Right atrium auricular region (tissue), 2 donors: ENCODE measurements around the gene WDR4. TPM values are rescaled to one million over a fixed set of nuclear protein-coding genes. Genes with fewer than 3 reads are reported as not detected.

Experiments
- DNase-seq: peaks from one replicate; pipeline ENCODE4 v3.0.0-alpha.2; 2019; ENCODE audit warnings: low spot score
- H3K27ac ChIP-seq, 2 donors: fragments of 200-600 bp; sonication (generic); 1 replicate in 1 of 2; 2 replicates in 1 of 2; pipeline ENCODE4 v1.5.1; 2016 to 2019
- H3K27me3 ChIP-seq, 2 donors: fragments of 200-600 bp; sonication (generic); one replicate each; pipeline versions ENCODE4 v1.5.1 to v1.6.0; 2017 to 2019
- H3K36me3 ChIP-seq: fragments of 200-600 bp; sonication (generic); one replicate; pipeline ENCODE4 v1.5.1; 2016
- H3K4me1 ChIP-seq, 2 donors: fragments of 200-600 bp; sonication (generic); one replicate each; pipeline versions ENCODE4 v1.5.1 to v1.6.0; 2017 to 2019
- H3K4me3 ChIP-seq, 2 donors: fragments of 200-600 bp; sonication (generic); 1 replicate in 1 of 2; 2 replicates in 1 of 2; pipeline ENCODE4 v1.5.1; 2017 to 2019; ENCODE audit warnings: mild to moderate bottlenecking in 1 of 2, moderate library complexity in 1 of 2
- H3K9me3 ChIP-seq, 2 donors: fragments of 200-600 bp; sonication (generic); one replicate each; pipeline ENCODE4 v1.5.1; 2019
- CTCF ChIP-seq, 2 donors: fragments of 200-600 bp; sonication (generic); IDR thresholded peaks; one replicate each; pipeline ENCODE4 v1.5.1; 2019; ENCODE audit warnings: antibody characterized with exemption in 2 of 2
- total RNA-seq, 2 donors: library from RNA; depleted of rRNA; stranded (reverse); fragments of >200 nt; gene quantifications; one replicate each; pipeline ENCODE4 v1.1.0, GENCODE V29; 2016

WDR4 gene
- total RNA-seq, 2 donors from 2014 or later, result 1.7 to 4.8 TPM

- Histone ChIP-seq H3K4me3 (no peak overlapping the region), H3K36me3 (peaks cover 52% of the 10 kb centered on the region), H3K27me3 (no peaks in the 10 kb centered on the region), H3K9me3 (no peaks in the 10 kb centered on the region), H3K4me1 (peaks cover 0 to 6% of the 10 kb centered on the region in 2 donors), H3K27ac (no peak overlapping the region)
- DNase-seq, result no peak
- no peak for TF ChIP-seq CTCF (IDR thresholded peaks at IDR 0.05)
Measured at GRCh38 chr21:42905195-42905594, 25.9 kb upstream of the WDR4 start.

GRCh38 chr21:42903817-42904216, 24.5 kb upstream of the WDR4 start:
- H3K4me3 ChIP-seq, result no peak overlapping the region
- peaks cover 0 to 9% of the 10 kb centered on the region in 2 donors for H3K4me1 ChIP-seq
- H3K27ac ChIP-seq, result no peak overlapping the region
- DNase-seq, result no peak
- peaks cover 40% of the 10 kb centered on the region for H3K36me3 ChIP-seq
- no peak for TF ChIP-seq CTCF (IDR thresholded peaks at IDR 0.05)
- H3K27me3 ChIP-seq, result no peaks in the 10 kb centered on the region
- H3K9me3 ChIP-seq, result no peaks in the 10 kb centered on the region

GRCh38 chr21:42900446-42900845, 21.1 kb upstream of the WDR4 start:
- TF ChIP-seq CTCF (IDR thresholded peaks at IDR 0.05), result no peak
- Histone ChIP-seq H3K4me3 (no peak overlapping the region), H3K27ac (no peak overlapping the region), H3K9me3 (no peaks in the 10 kb centered on the region), H3K4me1 (peaks cover 0 to 9% of the 10 kb centered on the region in 2 donors), H3K27me3 (no peaks in the 10 kb centered on the region), H3K36me3 (peaks cover 42% of the 10 kb centered on the region)
- no peak for DNase-seq

- TF ChIP-seq CTCF (IDR thresholded peaks at IDR 0.05), result peak in 1 of 2 donors; percentile 25
- H3K27ac ChIP-seq, result peak within 1 kb of the TSS; percentile 93 to 97
Measured at GRCh38 chr21:42892931-42893755, 13.8 kb upstream of the WDR4 start, which contains the start of gene NDUFV3. Gene NDUFV3 (plus strand): TSS chr21:42893309. CDS start chr21:42893334, 25 bp downstream.

GRCh38 chr21:42892582-42892930, 13.2 kb upstream of the WDR4 start:
- Histone ChIP-seq H3K27me3 (no peaks in the 10 kb centered on the region), H3K36me3 (peaks cover 11% of the 10 kb centered on the region), H3K4me1 (peaks cover 0 to 15% of the 10 kb centered on the region in 2 donors), H3K4me3 (peak overlapping the region; percentile 65 to 92), H3K9me3 (no peaks in the 10 kb centered on the region), H3K27ac (peak overlapping the region; percentile 93 to 97)
- no peak for DNase-seq
- no peak for TF ChIP-seq CTCF (IDR thresholded peaks at IDR 0.05)

More at GRCh38 chr21:42892931-42893755, 13.8 kb upstream of the WDR4 start, which contains the start of gene NDUFV3:
- no peaks in the 10 kb centered on the region for H3K9me3 ChIP-seq
- no peaks in the 10 kb centered on the region for H3K27me3 ChIP-seq
- peak; percentile 100 for DNase-seq
- H3K4me1 ChIP-seq, result peaks cover 0 to 15% of the 10 kb centered on the region in 2 donors
- peaks cover 17% of the 10 kb centered on the region for H3K36me3 ChIP-seq
- peak within 1 kb of the TSS; percentile 65 to 92 for H3K4me3 ChIP-seq
